Measurements from ENCODE around the gene DYNC1H1.
"Not testable (repeated sequence)": the region's sequence is repeated elsewhere in the genome, so short reads cannot be mapped to it uniquely, and the experiment has no call there.

DYNC1H1 gene

GRCh38 chr14:102075155-102075554, 110.8 kb downstream of the DYNC1H1 start:
- DNase-seq, result no peak

GRCh38 chr14:102077382-102077709, 113.0 kb downstream of the DYNC1H1 start:
- DNase-seq, result no peak

- not testable (repeated sequence) for DNase-seq
These were observed 114.0 kb downstream of the DYNC1H1 start for GRCh38 chr14:102078361-102078791.

DNA sequence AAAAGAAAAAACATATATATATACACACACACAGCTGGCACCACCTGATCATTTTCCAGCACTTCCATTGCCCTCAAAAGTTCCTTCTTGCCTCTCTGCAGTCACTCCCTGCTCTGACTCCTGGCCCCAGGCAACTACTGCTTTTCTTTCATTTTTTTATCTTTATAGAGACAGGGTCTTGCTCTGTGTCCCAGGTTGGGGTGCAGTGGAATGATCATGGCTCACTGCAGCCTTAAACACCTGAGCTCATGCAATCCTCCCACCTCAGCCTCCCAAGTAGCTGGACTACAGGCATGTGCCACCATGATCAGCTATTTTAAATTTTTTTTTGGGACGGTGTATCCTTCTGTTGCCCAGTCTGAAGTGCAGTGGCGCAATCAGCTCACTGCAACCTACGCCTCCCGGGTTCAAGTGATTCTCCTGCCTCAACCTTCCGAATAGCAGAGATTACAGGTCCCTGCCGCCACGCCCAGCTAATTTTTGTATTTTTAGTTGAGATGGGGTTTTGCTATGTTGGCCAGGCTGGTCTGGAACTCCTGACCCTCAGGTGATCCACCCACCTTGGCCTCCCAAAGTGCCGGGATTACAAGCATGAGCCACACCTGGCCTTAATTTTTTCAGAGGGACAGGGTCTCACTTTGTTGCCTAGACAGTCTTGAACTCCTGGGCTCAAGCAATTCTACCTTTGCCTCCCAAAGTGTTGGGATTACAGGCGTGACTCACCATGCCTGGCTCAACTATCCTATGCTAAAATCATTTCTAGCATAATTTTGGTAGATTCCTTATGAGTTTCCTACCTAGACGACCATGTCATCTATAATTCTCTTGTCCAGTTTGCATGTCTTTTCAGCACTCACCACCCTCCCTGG, 114.7 kb downstream of the DYNC1H1 start:
- DNase-seq, result no peak

DNA sequence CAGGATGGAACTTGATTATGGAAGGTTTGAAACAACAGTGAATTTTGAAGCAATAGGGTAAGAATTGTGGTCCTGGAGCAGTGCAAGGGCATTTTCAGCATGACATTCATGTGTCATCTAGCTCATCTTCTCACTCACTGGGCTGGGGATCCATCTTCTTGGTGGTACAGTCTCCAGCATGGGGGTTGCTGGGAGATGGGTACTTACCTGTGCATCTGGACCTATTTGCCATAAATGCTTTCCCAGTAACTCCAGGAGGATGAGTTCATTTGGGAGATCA, 115.3 kb downstream of the DYNC1H1 start:
- DNase-seq, result no peak

GRCh38 chr14:102080183-102081080, 116.1 kb downstream of the DYNC1H1 start:
- no peak for DNase-seq

DNA sequence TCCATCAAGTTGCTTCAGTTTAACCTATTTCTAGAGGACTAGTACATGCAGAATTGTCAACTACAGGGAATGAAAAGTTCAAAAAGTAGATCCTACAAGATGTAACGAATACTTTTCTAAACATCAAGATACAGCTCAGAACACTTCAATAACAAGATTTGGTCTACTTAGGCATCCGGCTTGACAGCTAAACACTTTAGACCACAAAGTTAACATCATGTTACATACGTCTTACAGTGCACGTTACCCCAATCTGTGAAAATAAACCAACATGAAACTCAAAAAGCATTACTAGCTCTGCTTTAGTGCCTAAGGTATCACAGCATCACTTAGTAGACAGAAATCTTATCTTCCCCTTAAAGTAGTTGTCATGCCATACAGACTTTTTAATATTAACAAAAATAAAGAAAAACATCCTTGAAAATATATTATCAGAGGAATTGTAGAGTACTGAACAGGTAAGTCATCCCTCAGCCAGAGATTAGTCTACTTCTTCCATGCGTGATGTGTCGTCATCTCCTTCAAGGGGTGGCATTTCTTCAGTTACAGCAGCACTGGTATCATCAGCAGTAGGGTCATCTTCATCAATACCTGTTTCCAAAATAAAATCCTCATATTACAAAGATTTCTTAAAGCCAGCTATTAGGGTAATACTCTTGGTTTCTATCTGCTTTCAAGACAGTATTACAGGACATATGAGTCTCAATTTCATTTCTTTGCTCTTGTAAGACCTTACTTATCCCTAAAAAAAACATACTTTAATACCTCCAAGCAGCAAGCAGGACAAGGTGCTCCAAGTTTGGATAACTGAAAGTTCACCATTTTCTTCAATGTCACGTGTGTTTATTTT, 117.1 kb downstream of the DYNC1H1 start:
- DNase-seq, result no peak

DNA sequence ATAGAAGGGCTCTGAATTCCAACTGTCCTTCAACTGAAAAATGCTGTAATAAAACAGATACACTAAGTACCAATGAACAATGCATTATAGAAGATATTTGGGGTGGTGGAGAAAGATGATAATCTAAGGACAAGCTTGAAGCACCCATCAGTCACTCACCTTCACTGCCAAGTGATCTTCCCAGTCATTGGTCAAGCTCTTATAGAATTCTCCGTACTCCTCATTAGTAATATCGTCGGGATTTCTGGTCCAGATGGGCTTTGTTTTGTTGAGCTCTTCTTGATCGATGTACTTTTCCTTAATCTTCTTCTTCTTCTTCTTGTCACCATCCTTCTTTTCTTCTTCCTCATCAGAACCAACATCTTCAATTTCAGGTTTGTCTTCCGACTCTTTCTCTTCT, 120.1 kb downstream of the DYNC1H1 start:
- DNase-seq, result not testable (repeated sequence)

DNA sequence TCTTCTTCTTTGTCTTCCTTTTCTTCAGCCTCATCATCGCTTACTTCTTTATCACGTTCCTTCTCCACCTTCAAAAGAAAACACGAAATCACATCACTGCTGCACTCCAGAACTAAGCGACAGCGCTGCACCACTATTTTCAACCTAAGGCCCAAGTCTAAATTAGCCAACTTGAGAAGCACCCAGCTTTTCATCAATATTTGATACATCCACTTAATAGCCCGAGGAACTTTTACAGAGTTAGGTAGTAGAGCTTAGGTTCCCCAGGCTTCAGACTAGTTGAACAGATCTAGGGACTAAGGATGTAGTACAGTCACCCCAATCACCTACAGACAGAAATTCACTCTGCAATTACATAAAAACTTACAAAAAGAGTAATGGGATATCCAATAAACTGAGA, 120.6 kb downstream of the DYNC1H1 start:
- no peak for DNase-seq

DNA sequence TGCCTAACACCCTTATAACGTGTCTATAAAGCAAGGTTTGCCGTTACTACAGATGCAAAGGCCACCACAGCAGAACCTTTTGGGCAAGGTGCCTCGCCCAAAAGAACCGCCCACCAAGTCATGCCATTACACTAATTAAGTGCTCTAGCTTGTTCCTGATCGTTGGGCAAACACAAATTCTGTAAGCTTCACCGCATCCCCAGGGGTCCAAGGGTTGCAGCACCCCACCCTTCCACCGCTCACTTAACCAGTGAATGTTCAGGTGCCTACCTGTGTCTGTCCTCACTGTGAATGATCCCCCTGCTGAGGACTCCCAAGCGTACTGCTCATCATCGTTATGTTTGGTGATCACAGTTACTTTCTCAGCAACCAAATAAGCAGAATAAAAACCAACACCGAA, 121.1 kb downstream of the DYNC1H1 start:
- DNase-seq, result no peak

- DNase-seq, result no peak
These were observed 121.8 kb downstream of the DYNC1H1 start for GRCh38 chr14:102085948-102086708.

GRCh38 chr14:102086709-102086971, 122.3 kb downstream of the DYNC1H1 start:
- DNase-seq, result no peak

DNA sequence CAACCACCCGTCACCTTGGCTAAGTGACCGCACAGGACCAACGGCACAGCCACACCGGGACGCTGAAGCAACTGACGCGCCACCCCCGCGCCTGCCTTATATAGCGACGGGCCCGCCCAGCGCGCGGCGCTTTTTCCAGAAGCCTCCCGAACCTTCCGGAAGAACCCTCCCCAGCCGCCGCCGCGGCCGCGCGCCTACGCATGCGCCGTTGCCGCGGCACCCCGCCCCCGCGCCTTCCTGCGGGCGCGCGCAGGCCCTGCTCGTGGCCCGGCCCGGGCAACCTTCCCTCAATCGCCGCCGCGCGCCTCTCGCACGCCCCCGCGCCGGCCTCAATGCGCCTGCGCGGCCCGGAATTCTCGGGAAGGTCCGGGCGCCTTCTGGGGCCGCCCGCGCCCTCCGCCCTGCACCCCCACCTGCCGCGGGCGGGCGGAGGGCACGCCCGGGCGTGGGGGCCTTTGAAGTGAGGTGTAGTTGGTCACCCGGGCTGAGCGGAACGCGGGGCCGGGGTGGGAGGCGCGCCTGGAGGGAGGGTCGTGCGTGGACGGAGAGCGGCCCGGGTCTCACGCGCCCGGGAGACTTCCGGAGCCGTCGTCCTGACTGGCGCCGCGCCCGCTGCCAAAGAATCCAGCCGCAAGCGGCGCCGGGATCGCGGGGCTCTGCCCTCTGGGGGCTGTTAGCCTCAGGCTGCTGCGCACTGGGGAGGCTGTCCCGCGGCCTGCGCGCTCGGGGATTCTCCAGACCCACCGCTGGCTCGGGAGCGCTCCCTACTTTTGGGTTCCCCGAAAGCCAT, 122.8 kb downstream of the DYNC1H1 start, which contains the start of gene HSP90AA1:
HSP90AA1 (minus strand) TSS at position 73 of the 790 bp plus-strand sequence. CDS start 666 bp downstream, outside the sequence.
- DNase-seq, result peak; percentile 60

DNA sequence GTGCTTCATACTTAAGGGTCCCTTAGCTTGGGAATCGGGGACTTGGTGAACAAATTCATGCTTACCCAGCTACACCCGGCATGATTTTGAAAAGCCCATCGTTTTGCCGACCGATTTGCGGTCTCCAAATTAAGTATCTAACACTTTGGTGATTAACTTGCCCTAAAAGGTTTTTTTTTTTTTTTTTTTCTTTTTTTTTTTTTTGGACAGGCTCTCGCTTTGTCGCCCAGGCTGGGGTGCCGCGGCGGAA, 123.3 kb downstream of the DYNC1H1 start:
- DNase-seq, result no peak

GRCh38 chr14:102088012-102088792, 123.8 kb downstream of the DYNC1H1 start:
- DNase-seq, result peak; percentile 77

- no peak for DNase-seq
These were observed 125.4 kb downstream of the DYNC1H1 start for GRCh38 chr14:102089621-102090343.

DNA sequence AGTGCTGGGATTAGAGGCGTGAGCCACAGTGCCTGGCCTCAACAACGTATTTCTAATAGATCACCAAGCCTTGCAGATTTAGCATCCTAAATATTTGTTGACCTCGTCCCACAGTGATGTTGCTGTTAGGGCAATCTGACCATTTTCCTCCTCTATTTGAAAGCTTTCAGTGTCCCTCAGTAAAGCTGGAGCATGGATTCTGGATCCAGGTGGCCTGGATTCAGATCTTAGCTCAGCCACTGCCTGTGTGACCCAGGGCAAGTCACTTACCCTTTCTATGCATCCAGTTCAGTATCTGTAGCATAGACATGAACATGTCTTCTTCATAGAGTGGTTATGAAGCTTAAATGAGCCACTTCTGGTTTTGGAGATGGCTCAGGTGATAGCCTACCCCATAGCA, 126.3 kb downstream of the DYNC1H1 start:
- DNase-seq, result no peak

- no peak for DNase-seq
These were observed 128.4 kb downstream of the DYNC1H1 start for GRCh38 chr14:102092806-102093205.

GRCh38 chr14:102094101-102094500, 129.7 kb downstream of the DYNC1H1 start:
- no peak for DNase-seq

DNA sequence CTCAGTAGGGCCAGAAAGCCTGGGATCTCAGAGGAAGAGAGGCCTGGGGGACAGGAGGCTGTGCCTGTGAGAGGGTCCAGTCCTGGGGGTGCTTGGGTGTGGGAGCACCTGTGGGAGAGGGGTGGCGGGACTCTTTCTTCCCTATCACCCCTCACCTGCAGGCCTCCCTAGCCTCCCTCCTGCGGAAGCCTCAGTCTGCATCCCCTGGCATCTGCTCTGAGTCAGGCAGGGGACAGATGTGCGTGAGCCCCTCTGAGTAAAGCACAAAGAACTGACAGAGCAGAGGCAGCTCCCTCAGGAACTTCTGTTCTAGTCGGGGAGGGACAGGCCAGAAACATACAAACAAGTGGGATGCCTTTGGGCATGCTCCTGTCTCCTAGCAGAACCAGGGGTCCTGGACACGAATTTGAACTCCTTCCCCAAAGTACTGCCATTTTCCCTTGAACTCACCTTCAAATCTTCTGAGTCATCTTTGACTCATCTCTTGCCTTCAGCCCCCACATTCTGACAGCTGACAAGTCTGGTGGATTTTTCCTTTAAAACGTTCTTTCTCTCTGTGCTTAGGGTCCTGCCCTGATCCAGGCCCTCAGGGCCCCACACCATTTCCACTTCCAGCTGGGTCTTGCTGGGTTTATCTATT, 131.0 kb downstream of the DYNC1H1 start:
- DNase-seq, result no peak
